NCI-H446 treated with DMSO at 0.1 percent for 48 hours (cell line): ENCODE measurements around the gene RFC2.

Experiments used
- DNase-seq: peaks from one replicate; lab custom pipeline; 2025; lab: John Stamatoyannopoulos, UW

Gene RFC2

DNA sequence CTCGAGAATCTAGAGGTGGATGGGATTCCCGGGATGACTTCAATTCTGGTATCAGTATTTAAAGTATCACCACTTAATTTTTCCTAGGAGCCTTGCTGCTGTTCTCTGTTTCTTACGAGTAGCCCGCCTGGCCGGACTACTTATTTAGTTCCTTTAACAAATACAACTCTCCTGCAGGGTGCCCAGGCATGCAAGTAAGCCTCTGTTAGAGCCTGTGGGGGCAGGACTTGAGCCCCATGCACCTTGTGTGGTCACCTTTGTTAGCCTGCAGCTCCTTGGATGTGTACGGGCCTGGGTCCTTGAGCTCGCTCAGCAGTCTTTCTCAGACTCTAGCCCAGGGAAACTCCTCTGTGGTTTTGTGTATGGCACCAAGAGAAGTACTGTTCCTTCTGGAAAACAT lies 63.9 kb downstream of the RFC2 start:
- no peak for DNase-seq

DNA sequence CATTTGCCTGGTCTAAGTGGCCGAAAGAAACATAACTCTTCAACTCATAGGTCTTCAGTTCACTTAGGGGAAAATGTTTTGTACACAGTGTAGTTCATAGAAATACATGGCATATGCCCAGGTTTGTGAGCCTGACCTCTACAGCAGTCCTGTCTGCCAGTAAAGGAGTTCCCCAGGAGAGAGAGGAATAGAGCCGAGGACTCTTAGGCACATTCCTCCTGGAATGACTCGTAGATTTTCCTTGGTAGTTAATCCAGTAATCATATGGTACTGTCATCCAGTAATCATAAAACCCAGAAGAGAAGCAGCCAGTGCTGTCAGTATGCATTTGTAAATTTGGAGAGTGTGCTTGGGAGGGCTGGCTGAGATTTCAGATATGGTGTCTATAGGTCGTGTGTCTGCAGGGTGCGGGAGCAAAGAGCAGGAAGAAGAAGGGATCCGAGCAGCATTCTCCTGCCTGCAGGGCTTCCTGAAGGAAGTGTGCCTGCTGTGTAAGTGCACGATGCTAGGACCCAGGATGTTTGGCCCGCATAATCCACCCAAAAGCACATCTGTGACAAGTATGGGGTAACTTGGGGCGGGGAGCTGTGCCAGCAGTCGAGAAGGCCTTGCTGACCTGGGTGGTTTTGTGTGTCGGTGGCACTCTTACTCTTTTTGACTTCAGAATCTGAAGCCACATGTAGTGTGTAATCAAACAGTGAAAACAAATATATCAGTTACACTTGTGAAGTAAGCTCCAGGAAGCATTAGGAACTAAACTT lies 66.1 kb downstream of the RFC2 start:
- DNase-seq, result no peak

DNA sequence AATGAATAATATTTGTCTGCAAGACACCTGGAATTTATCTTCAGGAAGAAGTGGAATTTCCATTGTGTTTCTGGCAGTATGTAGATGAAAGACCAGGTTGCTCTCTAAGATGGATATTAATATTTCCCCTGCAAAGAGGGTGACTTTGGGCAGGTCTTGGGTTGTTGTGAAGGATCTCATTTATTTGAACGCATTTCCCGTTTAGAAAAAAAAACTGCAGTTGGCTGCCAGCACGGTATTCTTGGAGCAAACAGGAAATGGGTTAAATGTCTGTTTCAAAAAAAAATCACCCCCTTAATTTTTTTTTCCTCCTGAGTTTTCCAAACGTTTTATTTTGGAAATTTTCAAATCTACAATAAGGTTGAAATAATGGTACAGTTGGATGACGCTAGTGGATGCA lies 68.6 kb downstream of the RFC2 start:
- DNase-seq, result no peak

DNA sequence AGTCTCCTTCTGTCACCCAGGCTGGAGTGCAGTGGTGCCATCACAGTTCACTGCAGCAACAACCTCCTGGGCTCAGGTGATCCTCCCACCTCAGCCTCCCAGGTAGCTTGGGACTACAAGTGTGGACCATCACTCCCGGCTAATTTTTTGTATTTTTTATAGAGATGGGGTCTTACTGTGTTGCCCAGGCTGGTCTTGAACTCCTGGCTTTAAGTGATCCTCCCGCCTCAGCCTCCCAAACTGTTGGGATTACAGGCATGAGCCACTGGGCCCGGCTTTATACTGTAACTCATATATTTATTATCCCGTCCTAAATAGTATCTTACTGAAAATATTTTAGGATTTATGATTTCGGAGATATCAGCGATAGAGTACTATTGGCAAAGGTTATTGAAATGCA lies 69.2 kb downstream of the RFC2 start:
- no peak for DNase-seq

GRCh38 chr7:74183653-74184450 lies 70.3 kb downstream of the RFC2 start:
- no peak for DNase-seq

- no peak for DNase-seq
Measured at GRCh38 chr7:74183142-74183541, 71.1 kb downstream of the RFC2 start.

GRCh38 chr7:74182453-74183090 lies 71.6 kb downstream of the RFC2 start:
- DNase-seq, result no peak

DNA sequence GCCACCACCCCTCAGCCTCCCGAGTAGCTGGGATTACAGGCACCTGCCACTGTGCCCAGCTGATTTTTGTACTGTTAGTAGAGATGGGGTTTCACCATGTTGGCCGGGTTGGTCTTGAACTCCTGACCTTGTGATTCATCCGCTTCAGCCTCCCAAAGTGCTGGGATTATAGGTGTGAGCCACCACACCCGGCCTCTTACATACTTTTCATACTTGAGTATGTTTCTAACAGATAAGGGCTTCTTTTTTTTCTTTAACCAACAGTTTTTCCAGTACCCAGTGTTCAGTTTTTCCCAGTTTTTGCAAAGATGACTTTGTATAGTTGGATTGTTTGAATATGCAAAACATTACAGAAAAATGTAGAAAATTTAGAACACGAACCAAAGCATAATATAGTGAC lies 72.4 kb downstream of the RFC2 start:
- no peak for DNase-seq
